ENCODE measurements around the gene ADCY5. TPM values are rescaled to one million over a fixed set of nuclear protein-coding genes. Genes with fewer than 3 reads are reported as not detected.
"Not testable (repeated sequence)": the region's sequence is repeated elsewhere in the genome, so short reads cannot be mapped to it uniquely, and the experiment has no call there.

Gene ADCY5
- total RNA-seq, 1 experiment from 2014 or later, result 0.49 TPM

DNA sequence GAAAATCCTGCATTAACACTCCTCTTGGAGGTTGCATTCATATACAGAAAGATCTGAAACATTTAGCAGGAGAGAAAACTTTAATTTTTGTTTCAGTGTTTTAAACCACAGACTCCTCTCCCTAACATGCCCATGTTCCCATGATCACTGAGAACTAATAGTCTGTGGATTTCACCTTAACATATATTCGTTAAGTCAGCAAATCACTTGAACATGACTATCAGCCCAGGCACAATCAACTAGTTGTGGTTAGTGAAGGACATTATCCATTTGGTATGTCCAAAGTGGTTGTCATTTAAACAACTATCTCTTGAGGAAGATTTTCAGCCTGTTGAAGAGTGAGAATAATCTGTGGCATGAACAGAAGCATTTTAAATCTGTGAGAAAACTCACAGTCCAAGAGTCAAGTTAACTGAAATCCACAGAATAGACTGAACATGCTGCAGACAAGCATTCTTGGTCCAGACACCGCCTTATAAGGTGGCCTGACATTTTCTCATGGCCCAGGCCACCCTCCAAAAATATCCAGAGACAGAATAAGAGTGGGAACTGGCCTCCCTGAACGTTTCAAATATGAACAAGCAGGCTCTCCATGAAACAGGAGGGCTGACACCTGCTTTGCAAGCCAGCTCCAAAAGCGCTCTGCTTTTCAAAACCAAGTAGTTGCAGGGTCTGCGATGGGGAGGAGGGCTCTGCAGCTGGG, 39.9 kb upstream of the ADCY5 start:
- CTCF ChIA-PET, result interaction anchor here (0.8 to 1.8 kb wide), 8 partner anchors 34 to 262 kb away, joined by 3 to 12 read pairs (median 4); no protein-coding TSS in a partner anchor
- Histone ChIP-seq H3K9ac (ENCODE audit: low read length) (no peak overlapping the region), H3K4me2 (ENCODE audit: low read length) (no peak overlapping the region), H2AFZ (ENCODE audit: low read depth, low read length, poor library complexity, severe bottlenecking) (no peak overlapping the region), H3K79me2 (ENCODE audit: insufficient read depth, low read length) (no peaks in the 10 kb centered on the region), H3K9me2 (ENCODE audit: insufficient read depth) (no peaks in the 10 kb centered on the region), H3K4me3 (replicated peaks in 1 of 2; ENCODE audit: low read depth in 1 of 2, low read length in 2 of 2) (no peak overlapping the region), H3K27ac (ENCODE audit: low read depth, low read length) (no peak overlapping the region), H3K4me1 (ENCODE audit: control insufficient read depth in 1 of 2, insufficient read depth in 2 of 2, low read length in 2 of 2) (no peaks in the 10 kb centered on the region), H4K20me1 (ENCODE audit: insufficient read depth) (peaks cover 4% of the 10 kb centered on the region; the same call in 1 of the 2 replicates), H3K27me3 (ENCODE audit: insufficient read depth, low read length) (no peaks in the 10 kb centered on the region), H3K9me3 (ENCODE audit: control insufficient read depth in 1 of 2, insufficient read depth in 1 of 2, low read depth in 1 of 2, low read length in 2 of 2) (no peaks in the 10 kb centered on the region), H3K36me3 (ENCODE audit: control insufficient read depth in 1 of 2, insufficient read depth in 2 of 2, low read length in 2 of 2) (no peaks in the 10 kb centered on the region; a peak in 1 of 4 replicates)
- TF ChIP-seq SIN3A (IDR thresholded peaks at IDR 0.05; ENCODE audit: low read depth) (no peak), SP1 (IDR thresholded peaks at IDR 0.05; ENCODE audit: low read depth) (no peak), ZFX (IDR thresholded peaks at IDR 0.05) (no peak)
- no peak for DNase-seq (ENCODE audit: low read depth, low spot score)
- ATAC-seq, result no peak
- intact Hi-C loops (cut with micrococcal nuclease), result loop anchor here (1.0 kb wide), 1 partner anchor 159 kb away; no protein-coding TSS in a partner anchor
- BruUV-seq (replicated peaks), result no TSS peak
- RAD21 ChIA-PET (ENCODE audit: low non-redundant PET in 1 of 2, low total read pairs in 2 of 2, uncharacterized antibody in 2 of 2, unreplicated experiment in 2 of 2), result interaction anchor here in 1 of 2 experiments (0.8 kb wide), 1 partner anchor 162 kb away, joined by 3 read pairs; no protein-coding TSS in a partner anchor
- POLR2A ChIA-PET, result no interaction called here

DNA sequence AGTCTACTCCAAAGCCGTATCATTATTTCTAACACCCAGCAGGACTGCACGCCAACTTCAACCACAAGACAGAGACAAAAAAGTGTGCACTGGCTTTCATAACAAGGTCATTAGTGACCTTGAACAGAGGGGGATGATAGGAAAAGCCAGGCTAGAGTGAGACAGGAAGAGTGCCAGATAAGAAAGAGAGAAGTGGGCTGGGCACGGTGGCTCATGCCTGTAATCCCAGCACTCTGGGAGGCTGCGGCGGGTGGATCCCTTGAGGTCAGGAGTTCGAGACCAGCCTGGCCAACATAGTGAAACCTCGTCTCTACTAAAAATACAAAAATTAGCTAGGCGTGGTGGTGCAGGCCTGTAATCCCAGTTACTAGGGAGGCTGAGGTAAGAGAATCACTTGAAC, 38.2 kb upstream of the ADCY5 start:
- CTCF ChIA-PET; H4K20me1 ChIP-seq (ENCODE audit: insufficient read depth); H3K27ac ChIP-seq (ENCODE audit: low read depth, low read length); H3K79me2 ChIP-seq (ENCODE audit: insufficient read depth, low read length); H3K4me1 ChIP-seq (ENCODE audit: control insufficient read depth in 1 of 2, insufficient read depth in 2 of 2, low read length in 2 of 2); DNase-seq (ENCODE audit: low read depth, low spot score); H3K4me3 ChIP-seq (replicated peaks in 1 of 2; ENCODE audit: low read depth in 1 of 2, low read length in 2 of 2); H3K9me3 ChIP-seq (ENCODE audit: control insufficient read depth in 1 of 2, insufficient read depth in 1 of 2, low read depth in 1 of 2, low read length in 2 of 2); H3K9me2 ChIP-seq (ENCODE audit: insufficient read depth); H3K4me2 ChIP-seq (ENCODE audit: low read length); intact Hi-C loops (cut with micrococcal nuclease); H3K36me3 ChIP-seq (ENCODE audit: control insufficient read depth in 1 of 2, insufficient read depth in 2 of 2, low read length in 2 of 2); POLR2A ChIA-PET; BruUV-seq (replicated peaks); ATAC-seq; H2AFZ ChIP-seq (ENCODE audit: low read depth, low read length, poor library complexity, severe bottlenecking); H3K27me3 ChIP-seq (ENCODE audit: insufficient read depth, low read length); RAD21 ChIA-PET (ENCODE audit: low non-redundant PET in 1 of 2, low total read pairs in 2 of 2, uncharacterized antibody in 2 of 2, unreplicated experiment in 2 of 2); H3K9ac ChIP-seq (ENCODE audit: low read length): not testable (repeated sequence)
